Mesenchymal stem cell (in vitro differentiated cells and primary cell): Measurements from ENCODE around the gene NUP93.

Source experiments
- DNase-seq: peaks from one replicate; pipeline ENCODE4 v3.0.0-alpha.2; 2013
- H2AFZ ChIP-seq: one replicate; pipeline ENCODE4 v1.6.1; 2013; ENCODE audit warnings: low read depth, mild to moderate bottlenecking, control low read depth, inconsistent platforms, low read length, moderate library complexity
- H2AK5ac ChIP-seq: 2 replicates; pipeline ENCODE4 v1.6.1; 2013; ENCODE audit warnings: low read length, moderate library complexity, mild to moderate bottlenecking, inconsistent platforms; ENCODE audit not compliant: severe bottlenecking
- H2BK120ac ChIP-seq: one replicate; pipeline ENCODE4 v1.6.1; 2013; ENCODE audit warnings: low read depth, mild to moderate bottlenecking, inconsistent platforms, low read length, moderate library complexity
- H2BK12ac ChIP-seq, 2 experiments: one replicate each; pipeline ENCODE4 v1.6.1; 2013; ENCODE audit warnings: inconsistent platforms in 2 of 2, low read length in 2 of 2, mild to moderate bottlenecking in 2 of 2, moderate library complexity in 2 of 2, control low read depth in 1 of 2
- H2BK15ac ChIP-seq: one replicate; pipeline ENCODE4 v1.6.1; 2013; ENCODE audit warnings: mild to moderate bottlenecking, low read depth, inconsistent platforms; ENCODE audit not compliant: poor library complexity, severe bottlenecking
- H2BK5ac ChIP-seq: 2 replicates; pipeline ENCODE4 v1.6.1; 2013; ENCODE audit warnings: low read depth, mild to moderate bottlenecking, low read length, control low read depth, inconsistent platforms; ENCODE audit not compliant: poor library complexity, severe bottlenecking
- H3K14ac ChIP-seq, 2 experiments: one replicate each; pipeline ENCODE4 v1.6.1; 2013; ENCODE audit warnings: inconsistent platforms in 2 of 2, low read length in 2 of 2, control low read depth in 1 of 2, mild to moderate bottlenecking in 1 of 2, moderate library complexity in 1 of 2
- H3K18ac ChIP-seq, 2 experiments: one replicate each; pipeline ENCODE4 v1.6.1; 2013; ENCODE audit warnings: inconsistent platforms in 2 of 2, low read length in 2 of 2, control low read depth in 1 of 2, low read depth in 1 of 2, mild to moderate bottlenecking in 1 of 2
- H3K23ac ChIP-seq, 2 experiments: one replicate each; pipeline ENCODE4 v1.6.1; 2013; ENCODE audit warnings: inconsistent platforms in 2 of 2, low read length in 2 of 2, mild to moderate bottlenecking in 2 of 2, moderate library complexity in 2 of 2, control low read depth in 1 of 2
- H3K27ac ChIP-seq: 2 replicates; pipeline ENCODE4 v1.5.1; 2013; ENCODE audit warnings: mild to moderate bottlenecking, moderate library complexity, low read length, control low read depth, inconsistent platforms; ENCODE audit not compliant: poor library complexity, severe bottlenecking
- H3K27me3 ChIP-seq, 2 experiments: 2 replicates each; pipeline versions ENCODE4 v1.6.1 to v1.7.0; 2013; ENCODE audit warnings: low read length in 2 of 2, mild to moderate bottlenecking in 2 of 2, moderate library complexity in 2 of 2, control low read depth in 1 of 2, inconsistent platforms in 1 of 2; ENCODE audit not compliant: control insufficient read depth in 1 of 2, insufficient read depth in 1 of 2
- H3K36me3 ChIP-seq, 2 experiments: 2 replicates each; pipeline versions ENCODE4 v1.6.1 to v1.7.0; 2013; ENCODE audit warnings: low read length in 2 of 2, control low read depth in 1 of 2, inconsistent platforms in 1 of 2, low read depth in 1 of 2, mild to moderate bottlenecking in 1 of 2; ENCODE audit not compliant: insufficient read depth in 2 of 2, control insufficient read depth in 1 of 2
- H3K4ac ChIP-seq, 2 experiments: one replicate each; pipeline ENCODE4 v1.6.1; 2013; ENCODE audit warnings: inconsistent platforms in 2 of 2, low read length in 2 of 2, mild to moderate bottlenecking in 2 of 2, moderate library complexity in 2 of 2, control low read depth in 1 of 2, low read depth in 1 of 2
- H3K4me1 ChIP-seq: 2 replicates; pipeline ENCODE4 v1.6.1; 2013; ENCODE audit warnings: low read depth, low read length, control low read depth; ENCODE audit not compliant: control insufficient read depth, insufficient read depth
- H3K4me2 ChIP-seq: 2 replicates; pipeline ENCODE4 v1.6.1; 2013; ENCODE audit warnings: low read length, mild to moderate bottlenecking, inconsistent platforms; ENCODE audit not compliant: poor library complexity, severe bottlenecking
- H3K4me3 ChIP-seq, 2 experiments: 2 replicates each; pipeline versions ENCODE4 v1.5.1 to v1.7.0; 2013; ENCODE audit warnings: low read length in 2 of 2, mild to moderate bottlenecking in 2 of 2, control low read depth in 1 of 2, low read depth in 1 of 2; ENCODE audit not compliant: insufficient read depth in 1 of 2
- H3K79me1 ChIP-seq: replicated peaks from 2 replicates; pipeline ENCODE4 v1.6.1; 2013; ENCODE audit warnings: mild to moderate bottlenecking, control low read depth, low read length, inconsistent platforms; ENCODE audit not compliant: poor library complexity, severe bottlenecking
- H3K9ac ChIP-seq: 2 replicates; pipeline ENCODE4 v1.7.0; 2013; ENCODE audit warnings: mild to moderate bottlenecking, low read length, moderate library complexity
- H3K9me3 ChIP-seq: 2 replicates; pipeline ENCODE4 v1.7.0; 2013; ENCODE audit warnings: mild to moderate bottlenecking, low read length; ENCODE audit not compliant: control insufficient read depth
- H4K8ac ChIP-seq: one replicate; pipeline ENCODE4 v1.6.1; 2013; ENCODE audit warnings: inconsistent platforms, mild to moderate bottlenecking, low read length, moderate library complexity
- H4K91ac ChIP-seq: one replicate; pipeline ENCODE4 v1.6.1; 2013; ENCODE audit warnings: mild to moderate bottlenecking, low read length, inconsistent platforms
- WGBS: methylation state at CpG from one replicate; pipeline ENCODE4 v1.1.7; 2013; ENCODE audit warnings: mixed read lengths; 5-methylcytosine and 5-hydroxymethylcytosine counted together

The NUP93 gene

DNA sequence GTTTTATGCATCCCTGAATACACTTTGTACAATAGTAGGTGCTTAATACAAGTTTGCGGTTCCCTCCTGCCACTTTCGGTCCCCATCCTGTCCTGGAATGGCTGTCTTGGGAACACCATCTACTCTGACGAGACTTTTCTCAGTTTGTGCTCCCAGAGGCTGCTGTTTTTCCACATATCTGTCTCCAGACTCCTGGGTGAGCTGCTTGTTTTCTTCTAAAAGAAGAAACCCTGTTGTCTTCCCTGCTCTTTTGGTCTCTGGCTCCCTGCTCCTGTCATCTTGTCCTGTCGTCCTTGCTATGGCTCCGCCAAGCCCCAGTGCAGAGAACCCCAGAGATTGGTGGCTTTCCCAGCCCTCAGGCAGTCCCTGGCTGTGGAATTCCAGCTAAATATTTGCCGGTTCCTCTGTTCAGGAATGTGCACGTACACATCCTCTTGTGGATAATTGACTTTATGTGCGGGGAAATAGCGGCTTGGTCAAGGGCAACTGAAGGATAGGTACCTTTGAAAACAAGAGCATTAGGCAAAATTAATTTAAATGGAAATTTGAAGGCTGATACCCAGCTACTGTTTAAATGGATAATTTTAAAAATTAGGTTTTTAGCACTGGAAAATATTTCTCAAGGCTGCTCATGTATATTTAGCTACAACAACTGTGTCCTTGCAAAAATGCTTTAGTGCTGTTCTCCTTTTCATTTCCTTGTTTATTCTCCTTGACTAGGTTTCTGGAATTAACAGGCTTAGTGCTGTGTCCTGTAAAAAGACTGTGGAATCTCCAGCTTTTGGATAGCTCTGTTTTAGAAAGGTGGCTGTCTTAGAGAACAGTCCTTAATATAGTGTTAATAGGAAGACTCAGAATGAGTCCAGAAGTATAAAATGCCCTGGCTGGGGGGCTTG lies 84.9 kb downstream of the NUP93 start:
- peaks cover 11% of the 10 kb centered on the region for H3K79me1 ChIP-seq
- no peak overlapping the region for H3K23ac ChIP-seq
- H4K8ac ChIP-seq = no peak overlapping the region
- peak overlapping the region; percentile 53 for H2AK5ac ChIP-seq
- no peak overlapping the region for H2AFZ ChIP-seq
- peak overlapping the region in 1 of 2 experiments; percentile 51 for H2BK12ac ChIP-seq
- H2BK120ac ChIP-seq = peak overlapping the region; percentile 65
- H3K4me3 ChIP-seq = no peak overlapping the region
- H2BK15ac ChIP-seq = peak overlapping the region; percentile 60
- no peak overlapping the region for H2BK5ac ChIP-seq
- H4K91ac ChIP-seq = peak overlapping the region; percentile 54
- peaks cover 3 to 11% of the 10 kb centered on the region in 2 experiments for H3K36me3 ChIP-seq
- H3K18ac ChIP-seq = peak overlapping the region; percentile 37 to 46
- peaks cover 10% of the 10 kb centered on the region for H3K4me1 ChIP-seq
- H3K14ac ChIP-seq = no peak overlapping the region
- WGBS = 51% methylated on average over 9 of the region's 9 CpGs
- peak overlapping the region; percentile 82 for H3K27ac ChIP-seq
- H3K27me3 ChIP-seq = no peaks in the 10 kb centered on the region
- no peak overlapping the region for H3K9ac ChIP-seq
- peak; percentile 44 for DNase-seq
- H3K9me3 ChIP-seq = no peaks in the 10 kb centered on the region
- no peak overlapping the region for H3K4me2 ChIP-seq
- peak overlapping the region; percentile 9 to 64 for H3K4ac ChIP-seq

GRCh38 chr16:56815721-56816120 lies 85.8 kb downstream of the NUP93 start:
- Histone ChIP-seq H3K36me3 (peaks cover 0 to 19% of the 10 kb centered on the region in 2 experiments), H3K9me3 (no peaks in the 10 kb centered on the region), H4K8ac (peak overlapping the region; percentile 62), H3K79me1 (peaks cover 9% of the 10 kb centered on the region), H3K27me3 (no peaks in the 10 kb centered on the region), H2BK15ac (no peak overlapping the region), H3K4ac (peak overlapping the region; percentile 13 to 24), H3K14ac (peak overlapping the region in 1 of 2 experiments; percentile 82), H3K4me3 (no peak overlapping the region), H2BK5ac (no peak overlapping the region), H3K27ac (peak overlapping the region; percentile 82), H2AFZ (no peak overlapping the region), H2BK120ac (no peak overlapping the region), H4K91ac (peak overlapping the region; percentile 95), H3K23ac (no peak overlapping the region), H3K4me1 (peaks cover 10% of the 10 kb centered on the region), H3K18ac (peak overlapping the region; percentile 34 to 91), H3K4me2 (no peak overlapping the region), H2BK12ac (peak overlapping the region; percentile 85 to 92), H2AK5ac (peak overlapping the region; percentile 53), H3K9ac (no peak overlapping the region)
- peak; percentile 43 for DNase-seq

GRCh38 chr16:56817056-56817455 lies 87.1 kb downstream of the NUP93 start:
- Histone ChIP-seq H3K4me2 (no peak overlapping the region), H3K9ac (no peak overlapping the region), H2BK120ac (no peak overlapping the region), H2AFZ (no peak overlapping the region), H3K9me3 (no peaks in the 10 kb centered on the region), H3K4me3 (no peak overlapping the region), H2BK15ac (peak overlapping the region; percentile 62), H4K91ac (no peak overlapping the region), H3K27me3 (no peaks in the 10 kb centered on the region), H2AK5ac (peak overlapping the region; percentile 1), H3K4ac (no peak overlapping the region), H3K79me1 (peaks cover 6% of the 10 kb centered on the region), H3K23ac (no peak overlapping the region), H2BK12ac (no peak overlapping the region), H3K18ac (no peak overlapping the region), H3K27ac (no peak overlapping the region), H3K14ac (no peak overlapping the region), H2BK5ac (no peak overlapping the region), H3K36me3 (peaks cover 7 to 30% of the 10 kb centered on the region in 2 experiments), H3K4me1 (peaks cover 10% of the 10 kb centered on the region), H4K8ac (no peak overlapping the region)
- DNase-seq = no peak

- Histone ChIP-seq H2AK5ac (no peak overlapping the region), H3K4ac (no peak overlapping the region), H3K27me3 (no peaks in the 10 kb centered on the region), H2BK15ac (no peak overlapping the region), H3K27ac (no peak overlapping the region), H2AFZ (no peak overlapping the region), H2BK5ac (no peak overlapping the region), H3K9ac (no peak overlapping the region), H3K4me1 (peaks cover 8% of the 10 kb centered on the region), H3K4me3 (no peak overlapping the region), H3K14ac (no peak overlapping the region), H3K4me2 (no peak overlapping the region), H2BK120ac (no peak overlapping the region), H4K91ac (no peak overlapping the region), H3K18ac (no peak overlapping the region), H3K36me3 (peaks cover 8 to 32% of the 10 kb centered on the region in 2 experiments), H3K9me3 (no peaks in the 10 kb centered on the region), H4K8ac (no peak overlapping the region), H3K79me1 (peaks cover 6% of the 10 kb centered on the region), H2BK12ac (no peak overlapping the region), H3K23ac (no peak overlapping the region)
- DNase-seq = no peak
- WGBS = 100% methylated on average over 1 of the region's 1 CpG
These were observed 88.0 kb downstream of the NUP93 start for GRCh38 chr16:56817938-56818337.
